ENCODE results near the gene NDUFS8. TPM values are rescaled to one million over a fixed set of nuclear protein-coding genes. Genes with fewer than 3 reads are reported as not detected.

The NDUFS8 gene
- total RNA-seq, 2 experiments from 2014 or later, result 70.5 to 72.5 TPM

DNA sequence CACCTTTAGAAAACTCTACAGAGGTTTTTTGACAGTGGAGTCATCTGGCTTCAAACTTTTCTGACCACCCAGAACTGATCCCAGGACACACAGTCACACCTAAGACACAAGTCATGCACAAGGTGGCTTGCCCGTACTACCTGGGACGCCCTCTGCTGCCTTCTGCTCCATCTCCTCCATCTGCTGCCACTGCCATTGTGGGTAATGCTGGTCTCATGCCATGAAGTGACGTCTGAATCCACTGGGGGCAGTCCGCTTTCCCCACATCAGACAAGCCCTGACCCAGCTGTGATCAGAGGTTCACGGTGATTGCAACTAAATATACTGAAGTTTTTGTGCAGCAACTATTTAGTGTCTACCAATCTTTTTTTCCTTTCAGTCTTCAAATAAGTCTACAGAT, 5.4 kb upstream of the NDUFS8 start:
- H3K9me3 ChIP-seq (ENCODE audit: control insufficient read depth in 1 of 2, insufficient read depth in 1 of 2, low read length in 2 of 2), result no peaks in the 10 kb centered on the region
- H3K4me1 Mint-ChIP-seq (ENCODE audit: low read depth), result peaks cover 1% of the 10 kb centered on the region
- H3K27ac ChIP-seq (ENCODE audit: low read depth in 1 of 2, low read length in 2 of 2), result no peak overlapping the region
- POLR2A ChIA-PET, result no interaction called here
- peaks cover under 1% of the 10 kb centered on the region for H3K36me3 Mint-ChIP-seq (ENCODE audit: low read depth)
- no peak for ATAC-seq (ENCODE audit: poor library complexity)
- intact Hi-C loops (cut with DNase I, micrococcal nuclease), result no loop called here
- no peak overlapping the region for H3K27ac Mint-ChIP-seq
- H3K4me1 ChIP-seq (ENCODE audit: insufficient read depth, low read length), result peaks cover 8% of the 10 kb centered on the region
- H3K36me3 ChIP-seq (ENCODE audit: insufficient read depth, low read length), result no peaks in the 10 kb centered on the region
- H3K9me3 Mint-ChIP-seq, result peaks cover 2% of the 10 kb centered on the region
- H3K27me3 ChIP-seq (ENCODE audit: control insufficient read depth in 1 of 2, insufficient read depth in 2 of 2, low read length in 2 of 2), result no peaks in the 10 kb centered on the region
- H3K27me3 Mint-ChIP-seq, result no peaks in the 10 kb centered on the region
- CTCF ChIA-PET, result no interaction called here
- peak in 1 of 14 experiments; percentile 37 for DNase-seq
- H3K4me3 ChIP-seq (ENCODE audit: low read length), result no peak overlapping the region
- TF ChIP-seq, protein P1, sequence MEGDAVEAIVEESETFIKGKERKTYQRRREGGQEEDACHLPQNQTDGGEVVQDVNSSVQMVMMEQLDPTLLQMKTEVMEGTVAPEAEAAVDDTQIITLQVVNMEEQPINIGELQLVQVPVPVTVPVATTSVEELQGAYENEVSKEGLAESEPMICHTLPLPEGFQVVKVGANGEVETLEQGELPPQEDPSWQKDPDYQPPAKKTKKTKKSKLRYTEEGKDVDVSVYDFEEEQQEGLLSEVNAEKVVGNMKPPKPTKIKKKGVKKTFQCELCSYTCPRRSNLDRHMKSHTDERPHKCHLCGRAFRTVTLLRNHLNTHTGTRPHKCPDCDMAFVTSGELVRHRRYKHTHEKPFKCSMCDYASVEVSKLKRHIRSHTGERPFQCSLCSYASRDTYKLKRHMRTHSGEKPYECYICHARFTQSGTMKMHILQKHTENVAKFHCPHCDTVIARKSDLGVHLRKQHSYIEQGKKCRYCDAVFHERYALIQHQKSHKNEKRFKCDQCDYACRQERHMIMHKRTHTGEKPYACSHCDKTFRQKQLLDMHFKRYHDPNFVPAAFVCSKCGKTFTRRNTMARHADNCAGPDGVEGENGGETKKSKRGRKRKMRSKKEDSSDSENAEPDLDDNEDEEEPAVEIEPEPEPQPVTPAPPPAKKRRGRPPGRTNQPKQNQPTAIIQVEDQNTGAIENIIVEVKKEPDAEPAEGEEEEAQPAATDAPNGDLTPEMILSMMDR (IDR thresholded peaks at IDR 0.05), result no peak
- H3K4me3 Mint-ChIP-seq, result no peak overlapping the region

DNA sequence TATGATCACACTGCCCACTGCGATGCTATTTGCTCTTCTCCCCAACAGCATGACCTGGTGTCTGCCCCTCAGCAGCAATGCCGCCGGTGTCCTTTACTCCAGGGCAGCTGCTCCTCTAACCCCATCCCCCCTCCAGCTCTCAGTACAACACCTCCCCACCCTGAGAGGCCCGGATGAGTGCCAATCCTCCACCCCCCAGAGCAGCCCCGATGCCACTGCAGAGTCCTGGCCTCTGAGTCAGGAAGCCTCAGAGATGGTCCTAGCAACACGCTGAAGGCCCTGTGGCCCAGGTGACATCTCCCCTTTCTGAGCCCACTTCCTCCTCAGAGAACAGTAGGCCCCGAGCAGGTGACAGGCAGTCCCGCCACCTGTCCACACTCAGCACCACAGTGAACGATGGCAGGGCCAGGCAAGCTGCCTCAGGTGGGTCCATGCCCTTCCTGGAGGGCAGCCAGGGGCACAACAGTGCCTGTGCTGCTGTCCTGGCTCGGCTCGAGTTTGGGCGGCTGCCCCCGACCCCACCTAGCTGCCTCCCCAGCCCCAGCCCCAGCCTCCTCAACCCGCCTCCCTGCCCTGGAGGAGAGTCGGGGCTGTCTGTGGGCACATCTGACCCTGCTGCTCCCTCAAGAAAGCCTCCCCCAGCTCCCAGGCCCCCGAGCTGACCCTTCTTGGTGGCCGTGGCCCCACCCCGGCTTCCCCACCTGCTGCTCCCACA, 3.9 kb upstream of the NDUFS8 start:
- no peak overlapping the region for H3K4me3 Mint-ChIP-seq
- Histone ChIP-seq H3K27me3 (ENCODE audit: control insufficient read depth in 1 of 2, insufficient read depth in 2 of 2, low read length in 2 of 2) (no peaks in the 10 kb centered on the region), H3K9me3 (ENCODE audit: control insufficient read depth in 1 of 2, insufficient read depth in 1 of 2, low read length in 2 of 2) (no peaks in the 10 kb centered on the region), H3K36me3 (ENCODE audit: insufficient read depth, low read length) (no peaks in the 10 kb centered on the region), H3K4me3 (ENCODE audit: low read length) (no peak overlapping the region), H3K27ac (ENCODE audit: low read depth in 1 of 2, low read length in 2 of 2) (no peak overlapping the region), H3K4me1 (ENCODE audit: insufficient read depth, low read length) (peaks cover 19% of the 10 kb centered on the region)
- ChIA-PET POLR2A (no interaction called here), CTCF (no interaction called here)
- no peak overlapping the region for H3K27ac Mint-ChIP-seq
- H3K4me1 Mint-ChIP-seq (ENCODE audit: low read depth), result peaks cover 16% of the 10 kb centered on the region
- TF ChIP-seq, protein P1 (IDR thresholded peaks at IDR 0.05), result no peak
- DNase-seq (no peak), ATAC-seq (ENCODE audit: poor library complexity) (no peak)
- intact Hi-C loops (cut with DNase I, micrococcal nuclease), result no loop called here
- no peaks in the 10 kb centered on the region for H3K27me3 Mint-ChIP-seq
- H3K9me3 Mint-ChIP-seq, result peaks cover 2% of the 10 kb centered on the region
- peaks cover 11% of the 10 kb centered on the region for H3K36me3 Mint-ChIP-seq (ENCODE audit: low read depth)

DNA sequence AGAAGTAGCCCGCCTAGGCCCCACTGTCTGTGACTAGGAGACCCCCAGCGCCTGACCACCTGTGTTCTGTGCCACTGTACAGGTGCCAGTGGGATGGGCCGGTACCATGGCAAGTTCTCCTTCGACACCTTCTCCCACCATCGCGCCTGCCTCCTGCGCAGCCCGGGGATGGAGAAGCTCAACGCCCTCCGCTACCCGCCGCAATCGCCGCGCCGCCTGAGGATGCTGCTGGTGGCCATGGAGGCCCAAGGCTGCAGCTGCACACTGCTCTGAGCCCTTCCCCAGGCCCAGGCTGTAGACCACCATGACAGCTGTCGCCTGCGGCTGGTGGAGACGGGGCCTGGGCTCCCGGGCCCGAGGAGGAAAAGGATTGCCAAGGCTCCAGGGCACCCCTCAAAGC, 2.8 kb upstream of the NDUFS8 start:
- Mint-ChIP-seq H3K4me1 (ENCODE audit: low read depth) (peaks cover 20% of the 10 kb centered on the region), H3K27me3 (no peaks in the 10 kb centered on the region), H3K27ac (no peak overlapping the region), H3K36me3 (ENCODE audit: low read depth) (peaks cover 11% of the 10 kb centered on the region), H3K4me3 (no peak overlapping the region), H3K9me3 (peaks cover 2% of the 10 kb centered on the region)
- DNase-seq, result no peak
- TF ChIP-seq, protein P1 (IDR thresholded peaks at IDR 0.05), result no peak
- Histone ChIP-seq H3K4me3 (ENCODE audit: low read length) (no peak overlapping the region), H3K9me3 (ENCODE audit: control insufficient read depth in 1 of 2, insufficient read depth in 1 of 2, low read length in 2 of 2) (no peaks in the 10 kb centered on the region), H3K4me1 (ENCODE audit: insufficient read depth, low read length) (peaks cover 30% of the 10 kb centered on the region), H3K36me3 (ENCODE audit: insufficient read depth, low read length) (peaks cover 4% of the 10 kb centered on the region), H3K27me3 (ENCODE audit: control insufficient read depth in 1 of 2, insufficient read depth in 2 of 2, low read length in 2 of 2) (no peaks in the 10 kb centered on the region), H3K27ac (ENCODE audit: low read depth in 1 of 2, low read length in 2 of 2) (no peak overlapping the region)
- intact Hi-C loops (cut with DNase I, micrococcal nuclease), result no loop called here
- no peak for ATAC-seq (ENCODE audit: poor library complexity)
- POLR2A ChIA-PET, result no interaction called here
- CTCF ChIA-PET, result no interaction called here

Data from CD4-positive, alpha-beta T cell (primary cell).